ENCODE data around the gene TICRR.

The TICRR gene

DNA sequence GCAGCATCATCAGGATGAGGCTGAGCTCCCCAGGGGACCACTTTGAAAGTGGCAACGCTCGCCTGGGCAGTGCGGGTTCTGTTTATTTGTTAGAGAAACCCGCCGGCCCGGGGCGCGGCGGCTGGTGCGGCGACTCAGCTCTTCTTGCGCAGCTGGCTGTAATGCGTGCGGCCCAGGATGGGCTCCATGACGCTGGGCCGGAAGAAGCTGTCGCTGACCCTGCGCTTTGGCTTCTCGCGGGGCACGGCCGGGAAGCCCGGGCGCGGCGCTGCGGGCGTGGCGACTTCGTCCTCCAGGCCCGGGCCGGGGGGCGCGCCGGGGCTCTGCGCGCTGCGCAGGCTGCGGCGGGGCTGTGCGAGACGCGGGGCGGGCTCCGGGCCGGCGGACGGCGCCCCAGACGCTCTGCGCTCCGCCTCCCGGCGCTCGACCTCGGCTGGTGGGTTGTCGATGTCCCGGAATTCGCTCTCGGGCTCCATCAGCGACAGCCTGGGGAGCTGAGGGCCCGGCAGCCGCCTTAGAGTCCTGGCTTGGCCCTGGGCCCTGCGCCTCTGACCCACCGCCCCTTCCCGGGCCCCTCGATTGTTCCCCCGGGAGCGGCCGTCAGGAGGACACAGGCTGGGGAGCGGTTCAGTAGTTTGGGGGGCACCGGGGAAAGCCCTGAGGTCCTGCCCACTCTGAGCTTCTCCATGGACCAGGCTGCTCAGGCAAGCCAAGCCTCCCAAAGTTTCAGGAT lies 90.3 kb downstream of the TICRR start:
- no peak for DNase-seq (ENCODE audit: low read depth)
- TF ChIP-seq, protein P1, sequence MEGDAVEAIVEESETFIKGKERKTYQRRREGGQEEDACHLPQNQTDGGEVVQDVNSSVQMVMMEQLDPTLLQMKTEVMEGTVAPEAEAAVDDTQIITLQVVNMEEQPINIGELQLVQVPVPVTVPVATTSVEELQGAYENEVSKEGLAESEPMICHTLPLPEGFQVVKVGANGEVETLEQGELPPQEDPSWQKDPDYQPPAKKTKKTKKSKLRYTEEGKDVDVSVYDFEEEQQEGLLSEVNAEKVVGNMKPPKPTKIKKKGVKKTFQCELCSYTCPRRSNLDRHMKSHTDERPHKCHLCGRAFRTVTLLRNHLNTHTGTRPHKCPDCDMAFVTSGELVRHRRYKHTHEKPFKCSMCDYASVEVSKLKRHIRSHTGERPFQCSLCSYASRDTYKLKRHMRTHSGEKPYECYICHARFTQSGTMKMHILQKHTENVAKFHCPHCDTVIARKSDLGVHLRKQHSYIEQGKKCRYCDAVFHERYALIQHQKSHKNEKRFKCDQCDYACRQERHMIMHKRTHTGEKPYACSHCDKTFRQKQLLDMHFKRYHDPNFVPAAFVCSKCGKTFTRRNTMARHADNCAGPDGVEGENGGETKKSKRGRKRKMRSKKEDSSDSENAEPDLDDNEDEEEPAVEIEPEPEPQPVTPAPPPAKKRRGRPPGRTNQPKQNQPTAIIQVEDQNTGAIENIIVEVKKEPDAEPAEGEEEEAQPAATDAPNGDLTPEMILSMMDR (IDR thresholded peaks at IDR 0.05; ENCODE audit: low read depth, low read length, missing control alignments), result no peak
- in situ Hi-C loops (cut with HindIII; ENCODE audit: low sequenced_read_pairs), result no loop called here
- peak overlapping the region; percentile 25 for H3K4me3 ChIP-seq (ENCODE audit: low read depth, low read length)

DNA sequence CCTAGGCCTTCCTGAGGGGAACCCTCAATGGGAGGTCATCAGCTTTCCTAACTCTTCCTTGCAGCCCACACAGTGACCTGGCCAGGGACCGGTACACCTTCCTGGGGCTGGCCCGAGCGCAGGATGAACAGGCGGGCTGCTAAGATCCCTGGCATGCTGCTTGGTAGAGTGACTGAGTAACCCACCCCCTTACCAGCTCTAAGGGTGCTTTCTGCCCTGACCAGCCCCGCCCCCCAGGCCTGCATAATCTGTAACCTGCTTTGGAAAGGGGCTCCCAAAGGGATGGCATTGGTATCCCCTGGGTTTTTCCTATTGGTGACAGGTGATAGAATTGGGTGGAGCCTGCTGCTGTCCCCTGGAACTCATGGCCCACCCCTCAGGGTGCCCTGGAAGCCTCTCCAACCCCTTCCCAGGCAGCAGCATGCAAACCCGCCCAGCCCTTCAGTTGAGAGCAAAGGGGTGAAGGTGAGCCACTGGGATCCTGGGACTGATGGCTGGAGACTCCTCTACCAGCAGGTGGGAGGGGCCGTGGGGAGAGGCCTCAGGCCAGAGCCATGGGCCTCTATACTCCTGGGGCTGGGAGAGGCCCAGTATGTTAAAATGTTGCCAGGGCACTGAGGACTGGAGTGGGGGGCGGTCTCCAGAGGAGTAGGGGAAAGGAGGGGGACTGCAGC lies 91.1 kb downstream of the TICRR start:
- no peak for DNase-seq (ENCODE audit: low read depth)
- TF ChIP-seq, protein P1 (IDR thresholded peaks at IDR 0.05; ENCODE audit: low read depth, low read length, missing control alignments), result no peak
- in situ Hi-C loops (cut with HindIII; ENCODE audit: low sequenced_read_pairs), result no loop called here
- no peak overlapping the region for H3K4me3 ChIP-seq (ENCODE audit: low read depth, low read length)

DNA sequence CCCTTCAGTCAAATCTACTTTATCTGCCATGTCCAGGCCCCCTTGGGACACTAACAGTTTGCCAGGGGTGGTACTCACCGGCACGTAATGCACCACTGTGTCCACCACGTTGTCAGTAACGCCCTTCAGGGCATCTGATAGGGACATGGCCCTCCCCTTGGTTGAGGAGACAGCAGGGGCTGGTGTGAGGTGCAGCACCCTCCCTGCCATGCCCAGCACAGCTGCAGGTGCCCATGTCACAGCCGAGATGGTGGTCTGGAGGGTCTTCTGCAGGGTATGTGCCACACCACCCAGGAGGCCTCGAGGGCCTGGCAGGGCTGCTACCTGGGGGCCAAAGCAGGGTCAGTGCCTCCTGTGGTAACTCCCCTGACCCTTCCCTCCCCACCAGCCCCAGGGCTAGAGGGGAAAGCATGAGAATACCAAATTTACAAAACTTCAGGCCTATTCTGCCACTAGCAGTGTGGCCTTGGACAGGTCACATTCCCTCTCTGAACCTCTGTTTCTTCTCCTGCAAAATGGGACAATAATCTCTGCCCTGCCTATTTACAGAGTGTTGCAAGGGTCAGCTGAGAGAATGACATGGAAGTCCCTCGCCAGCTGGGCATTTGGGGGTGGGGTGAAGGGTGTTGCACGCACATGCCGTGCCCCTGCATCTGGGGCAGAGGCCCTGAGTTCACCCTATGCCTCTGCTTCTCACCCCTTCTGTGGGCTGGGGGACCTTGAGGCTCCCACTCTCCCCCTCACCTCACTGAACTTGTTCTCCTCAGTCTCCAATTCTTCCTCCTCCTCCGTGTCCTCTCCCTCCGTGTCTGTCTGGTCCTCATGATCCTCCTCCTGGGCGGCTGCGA lies 91.8 kb downstream of the TICRR start:
- H3K4me3 ChIP-seq (ENCODE audit: low read depth, low read length), result no peak overlapping the region
- TF ChIP-seq, protein P1 (IDR thresholded peaks at IDR 0.05; ENCODE audit: low read depth, low read length, missing control alignments), result no peak
- no peak for DNase-seq (ENCODE audit: low read depth)
- in situ Hi-C loops (cut with HindIII; ENCODE audit: low sequenced_read_pairs), result no loop called here

DNA sequence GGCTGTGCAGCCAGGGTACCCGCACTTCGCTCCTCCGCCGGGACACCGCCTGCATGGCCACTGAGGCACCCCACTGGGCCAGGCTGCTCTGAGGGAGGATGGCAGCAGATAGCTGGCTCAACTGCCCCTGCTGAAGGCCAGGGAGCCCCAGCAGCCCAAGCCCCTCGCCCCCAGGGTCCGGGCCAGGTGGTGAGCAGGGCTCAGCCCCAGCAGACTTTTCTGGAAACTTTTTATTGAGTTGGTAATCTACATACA lies 92.4 kb downstream of the TICRR start:
- DNase-seq (ENCODE audit: low read depth), result no peak
- in situ Hi-C loops (cut with HindIII; ENCODE audit: low sequenced_read_pairs), result no loop called here
- TF ChIP-seq, protein P1 (IDR thresholded peaks at IDR 0.05; ENCODE audit: low read depth, low read length, missing control alignments), result no peak
- H3K4me3 ChIP-seq (ENCODE audit: low read depth, low read length), result no peak overlapping the region

DNA sequence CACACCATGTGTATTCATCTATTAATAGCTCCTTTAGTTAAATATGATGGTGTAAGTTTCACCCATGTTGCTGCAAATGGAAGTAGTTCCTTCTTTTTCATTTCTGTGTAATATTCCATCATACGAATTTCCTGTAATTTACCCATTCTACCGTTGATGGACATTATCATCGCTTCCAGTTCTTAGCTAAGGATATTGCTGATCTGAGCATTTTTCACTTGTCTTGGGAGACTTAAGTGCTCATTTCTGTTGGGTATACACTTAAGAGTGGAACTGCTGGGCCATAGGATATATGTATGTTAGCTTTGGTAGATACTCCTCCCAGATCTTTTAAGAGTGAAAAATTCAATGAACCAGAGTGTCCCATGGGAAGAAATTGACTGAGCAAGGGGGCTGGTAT lies 92.9 kb downstream of the TICRR start:
- no peak for DNase-seq (ENCODE audit: low read depth)
- no peak overlapping the region for H3K4me3 ChIP-seq (ENCODE audit: low read depth, low read length)
- TF ChIP-seq, protein P1 (IDR thresholded peaks at IDR 0.05; ENCODE audit: low read depth, low read length, missing control alignments), result no peak
- in situ Hi-C loops (cut with HindIII; ENCODE audit: low sequenced_read_pairs), result no loop called here

DNA sequence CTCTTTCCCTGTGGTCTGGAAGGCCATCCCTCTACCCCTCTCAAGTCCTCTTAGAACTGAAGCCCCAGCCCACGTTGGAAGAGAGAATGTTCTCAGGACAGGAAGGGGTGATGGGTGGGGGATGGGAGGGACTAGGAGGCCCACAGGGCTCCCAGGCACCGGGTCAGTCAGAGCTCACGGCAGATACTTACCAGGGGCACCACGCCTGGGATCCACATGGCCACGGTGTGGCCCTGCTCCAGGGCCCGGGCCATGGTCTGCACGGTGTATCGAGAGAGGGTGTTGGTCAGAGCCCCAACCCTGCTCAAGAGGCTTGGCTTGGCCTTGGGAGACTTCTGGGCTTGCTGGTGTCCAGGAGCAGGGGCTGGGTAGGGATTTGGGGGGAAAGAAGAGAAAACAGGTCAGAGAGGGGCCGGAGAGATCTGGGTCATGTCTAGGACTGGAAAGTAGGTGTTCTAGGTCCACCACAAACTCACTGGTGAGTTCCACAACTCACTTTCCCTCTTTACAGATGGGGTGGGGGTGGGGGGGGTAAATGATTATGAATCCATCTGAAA lies 94.1 kb downstream of the TICRR start:
- no peak overlapping the region for H3K4me3 ChIP-seq (ENCODE audit: low read depth, low read length)
- no peak for DNase-seq (ENCODE audit: low read depth)
- in situ Hi-C loops (cut with HindIII; ENCODE audit: low sequenced_read_pairs), result no loop called here
- TF ChIP-seq, protein P1 (IDR thresholded peaks at IDR 0.05; ENCODE audit: low read depth, low read length, missing control alignments), result no peak
